HG03280 (cell line): ENCODE measurements around the gene SSC5D.
"Not testable (repeated sequence)": the region's sequence is repeated elsewhere in the genome, so short reads cannot be mapped to it uniquely, and the experiment has no call there.

Experiments
- ATAC-seq: cut with Tn5 transposase; IDR thresholded peaks from one replicate; pipeline ENCODE4 v1.9.1; 2021; ENCODE audit warnings: mild to moderate bottlenecking, moderate library complexity; ENCODE audit not compliant: unreplicated experiment

SSC5D gene

GRCh38 chr19:55502197-55502952 lies 14.1 kb downstream of the SSC5D start:
- no peak for ATAC-seq

GRCh38 chr19:55503157-55503501 lies 14.9 kb downstream of the SSC5D start:
- ATAC-seq = no peak

- peak; percentile 89 for ATAC-seq
Measured at GRCh38 chr19:55503502-55504251, 15.4 kb downstream of the SSC5D start.

- ATAC-seq = no peak
Measured at GRCh38 chr19:55504252-55504603, 16.0 kb downstream of the SSC5D start.

GRCh38 chr19:55504981-55505380 lies 16.7 kb downstream of the SSC5D start:
- ATAC-seq = no peak

- no peak for ATAC-seq
Measured at GRCh38 chr19:55508120-55508519, 19.9 kb downstream of the SSC5D start.

GRCh38 chr19:55516878-55517620 lies 28.8 kb downstream of the SSC5D start:
- peak; percentile 99 for ATAC-seq

- no peak for ATAC-seq
Measured at GRCh38 chr19:55519451-55520311, 31.4 kb downstream of the SSC5D start.

- no peak for ATAC-seq
Measured at GRCh38 chr19:55520691-55521292, 32.6 kb downstream of the SSC5D start.

- no peak for ATAC-seq
Measured at GRCh38 chr19:55525289-55526101, 37.3 kb downstream of the SSC5D start.

GRCh38 chr19:55526216-55527196 lies 38.3 kb downstream of the SSC5D start:
- ATAC-seq = no peak

- ATAC-seq = no peak
Measured at GRCh38 chr19:55527197-55528029, 39.2 kb downstream of the SSC5D start.

GRCh38 chr19:55528030-55528803 lies 40.0 kb downstream of the SSC5D start:
- no peak for ATAC-seq

GRCh38 chr19:55529636-55530234 lies 41.5 kb downstream of the SSC5D start:
- no peak for ATAC-seq

- ATAC-seq = no peak
Measured at GRCh38 chr19:55530996-55531395, 42.8 kb downstream of the SSC5D start.

- ATAC-seq = not testable (repeated sequence)
Measured at GRCh38 chr19:55534280-55534679, 46.0 kb downstream of the SSC5D start.
